PC-3 (cell line): ENCODE data around the gene UNG.

ENCODE experiments used
- CTCF ChIP-seq: fragments of 300-600 bp; sonication (generic); conservative IDR thresholded peaks from 2 replicates; pipeline ENCODE4 v1.5.1; 2017; ENCODE audit warnings: antibody characterized with exemption, low read depth, mild to moderate bottlenecking, low read length
- EZH2 ChIP-seq: fragments of 300-600 bp; sonication (generic); IDR thresholded peaks from one replicate; pipeline ENCODE4 v1.6.1; 2017; ENCODE audit warnings: antibody characterized with exemption, mild to moderate bottlenecking, low read length; ENCODE audit not compliant: unreplicated experiment
- EZH2phosphoT487 ChIP-seq: fragments of 300-600 bp; sonication (generic); IDR thresholded peaks from 2 replicates; pipeline ENCODE4 v1.6.1; 2018; ENCODE audit warnings: mild to moderate bottlenecking, antibody characterized with exemption, low read length, borderline replicate concordance

GRCh38 chr12:109156036-109156435 lies 58.6 kb downstream of the UNG start:
- TF ChIP-seq EZH2phosphoT487 = no peak
- TF ChIP-seq CTCF = no peak
- TF ChIP-seq EZH2 = no peak
